ENCODE results near the gene SLC1A2. TPM values are rescaled to one million over a fixed set of nuclear protein-coding genes. Genes with fewer than 3 reads are reported as not detected.

Gene SLC1A2
- total RNA-seq, 1 experiment from 2014 or later, result 0.50 TPM

- Mint-ChIP-seq H3K4me1 (peaks cover 23% of the 10 kb centered on the region), H3K36me3 (no peaks in the 10 kb centered on the region), H3K9me3 (no peaks in the 10 kb centered on the region), H3K4me3 (no peak overlapping the region), H3K27ac (no peak overlapping the region), H3K27me3 (ENCODE audit: low read depth) (peaks cover 9% of the 10 kb centered on the region; the same call in 1 of the 2 replicates)
- TF ChIP-seq CTCF (IDR thresholded peaks at IDR 0.05) (peak; percentile 33; the same call in 1 of the 2 replicates), FOXK1 (CRISPR knock-in tag; IDR thresholded peaks at IDR 0.05) (0 out of 2 replicates have a peak, but pooled peaks have one; percentile 48), TP53 (CRISPR knock-in tag; IDR thresholded peaks at IDR 0.05) (no peak)
- POLR2A ChIA-PET, result no interaction called here
- CTCF ChIA-PET, result interaction anchor here (0.7 kb wide), 2 partner anchors 10 to 346 kb away, joined by 3 read pairs; no protein-coding TSS in a partner anchor
- peak; percentile 76 for DNase-seq (ENCODE audit: low spot score)
- ATAC-seq, result peak; percentile 91
Observed at GRCh38 chr11:35404388-35404775, 15.0 kb downstream of the SLC1A2 start.

DNA sequence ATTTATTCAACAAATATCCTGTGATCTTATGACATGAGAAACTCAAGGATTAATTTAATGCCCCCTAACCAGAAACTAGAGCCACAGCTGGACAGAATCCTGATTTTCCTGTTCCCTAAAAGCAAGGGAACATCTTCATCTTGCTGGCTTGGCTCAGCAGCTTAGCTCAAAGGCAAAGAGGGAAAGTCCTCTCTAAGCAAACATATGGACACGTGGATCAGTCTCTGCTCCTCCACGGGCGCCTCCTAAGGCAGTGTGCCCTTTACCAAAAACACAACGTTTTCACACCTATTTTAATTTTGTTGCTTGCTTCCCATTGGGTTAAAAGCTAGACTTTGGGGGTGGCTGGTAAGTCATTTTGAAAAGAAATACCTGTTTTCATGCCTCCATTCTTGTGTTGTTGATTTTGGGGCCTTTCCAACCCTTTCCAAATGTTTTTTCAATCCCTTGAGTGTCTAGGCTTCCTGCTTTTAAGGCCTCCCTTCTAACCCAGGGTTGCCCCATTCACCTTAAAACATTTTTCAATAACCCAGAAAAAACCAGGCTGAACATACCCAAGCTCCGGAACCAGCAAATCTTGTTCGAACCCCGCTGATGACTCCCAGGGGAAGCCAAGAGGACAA lies 15.5 kb downstream of the SLC1A2 start:
- CTCF ChIA-PET, result interaction anchor here (0.7 to 1.1 kb wide), 3 partner anchors 9 to 345 kb away, joined by 3 read pairs; no protein-coding TSS in a partner anchor
- no peaks in the 10 kb centered on the region for H3K9me3 Mint-ChIP-seq
- no peak for TF ChIP-seq NR2C2 (CRISPR knock-in tag; IDR thresholded peaks at IDR 0.05)
- no peak for TF ChIP-seq ZMAT4 (CRISPR knock-in tag; IDR thresholded peaks at IDR 0.05)
- TF ChIP-seq CDX4 (CRISPR knock-in tag; IDR thresholded peaks at IDR 0.05; ENCODE audit: borderline replicate concordance), result no peak
- TF ChIP-seq ZBTB21 (CRISPR knock-in tag; IDR thresholded peaks at IDR 0.05; ENCODE audit: borderline replicate concordance), result no peak
- TF ChIP-seq ZNF396 (CRISPR knock-in tag; IDR thresholded peaks at IDR 0.05; ENCODE audit: borderline replicate concordance), result no peak
- TF ChIP-seq ZNF532 (CRISPR knock-in tag; IDR thresholded peaks at IDR 0.05; ENCODE audit: borderline replicate concordance), result no peak
- TF ChIP-seq MXD4 (CRISPR knock-in tag; IDR thresholded peaks at IDR 0.05; ENCODE audit: borderline replicate concordance), result no peak
- TF ChIP-seq IRF1 (CRISPR knock-in tag; IDR thresholded peaks at IDR 0.05), result no peak

More for the DNA sequence above, 15.5 kb downstream of the SLC1A2 start:
- POLR2A ChIA-PET, result no interaction called here
- Mint-ChIP-seq H3K36me3 (no peaks in the 10 kb centered on the region), H3K4me3 (no peak overlapping the region), H3K27ac (no peak overlapping the region), H3K4me1 (peaks cover 27% of the 10 kb centered on the region), H3K27me3 (ENCODE audit: low read depth) (peaks cover 9% of the 10 kb centered on the region; the same call in 1 of the 2 replicates)
- ATAC-seq, result no peak
- DNase-seq (ENCODE audit: low spot score), result no peak
